Measurements from ENCODE around the gene ACTN4.

DNA sequence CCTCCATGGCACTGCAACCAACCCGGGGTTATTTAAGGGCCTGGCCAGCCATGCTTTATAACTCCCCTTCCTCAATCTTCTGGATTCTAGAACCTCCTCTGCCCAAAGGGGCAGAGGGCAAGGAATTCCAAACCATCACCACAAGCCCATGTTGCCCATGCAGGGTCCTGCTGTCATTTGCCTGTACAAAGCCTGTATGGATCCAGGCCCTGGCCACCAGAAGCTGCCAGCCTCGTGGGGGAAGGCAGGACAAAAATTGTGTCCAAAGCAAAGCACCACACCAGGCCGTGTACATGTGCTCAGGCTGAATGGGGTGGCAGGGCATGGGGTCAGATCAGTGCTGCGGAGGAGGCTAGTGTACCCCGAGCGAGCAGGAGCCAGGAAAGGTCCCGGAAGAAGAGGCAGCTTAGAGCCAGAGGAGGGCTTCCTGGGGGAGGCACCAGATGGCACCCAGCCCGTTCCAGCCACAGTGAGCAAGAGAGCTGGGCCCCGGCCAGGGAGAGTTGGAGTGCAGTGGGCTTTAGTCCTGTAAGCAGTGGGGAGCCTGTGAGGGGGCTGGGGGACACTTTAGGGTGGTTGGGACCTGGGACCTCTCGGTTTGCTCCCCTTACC is 61.1 kb downstream of the ACTN4 start:
- TF ChIP-seq, protein P1, sequence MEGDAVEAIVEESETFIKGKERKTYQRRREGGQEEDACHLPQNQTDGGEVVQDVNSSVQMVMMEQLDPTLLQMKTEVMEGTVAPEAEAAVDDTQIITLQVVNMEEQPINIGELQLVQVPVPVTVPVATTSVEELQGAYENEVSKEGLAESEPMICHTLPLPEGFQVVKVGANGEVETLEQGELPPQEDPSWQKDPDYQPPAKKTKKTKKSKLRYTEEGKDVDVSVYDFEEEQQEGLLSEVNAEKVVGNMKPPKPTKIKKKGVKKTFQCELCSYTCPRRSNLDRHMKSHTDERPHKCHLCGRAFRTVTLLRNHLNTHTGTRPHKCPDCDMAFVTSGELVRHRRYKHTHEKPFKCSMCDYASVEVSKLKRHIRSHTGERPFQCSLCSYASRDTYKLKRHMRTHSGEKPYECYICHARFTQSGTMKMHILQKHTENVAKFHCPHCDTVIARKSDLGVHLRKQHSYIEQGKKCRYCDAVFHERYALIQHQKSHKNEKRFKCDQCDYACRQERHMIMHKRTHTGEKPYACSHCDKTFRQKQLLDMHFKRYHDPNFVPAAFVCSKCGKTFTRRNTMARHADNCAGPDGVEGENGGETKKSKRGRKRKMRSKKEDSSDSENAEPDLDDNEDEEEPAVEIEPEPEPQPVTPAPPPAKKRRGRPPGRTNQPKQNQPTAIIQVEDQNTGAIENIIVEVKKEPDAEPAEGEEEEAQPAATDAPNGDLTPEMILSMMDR (IDR thresholded peaks at IDR 0.05), result no peak
- no peak for TF ChIP-seq POLR2A (IDR thresholded peaks at IDR 0.05)

All from heart left ventricle (tissue), 13 donors.